SK-N-SH (cell line): ENCODE measurements around the gene PLPPR5.

Experiments
- CTCF ChIP-seq: fragments of 200-600 bp; sonication (generic); IDR thresholded peaks from 2 replicates; pipeline ENCODE4 v1.6.1; 2017; ENCODE audit warnings: antibody characterized with exemption, mild to moderate bottlenecking, moderate library complexity
- EZH2phosphoT487 ChIP-seq: fragments of 200-600 bp; sonication (generic); IDR thresholded peaks from 2 replicates; pipeline ENCODE4 v1.6.1; 2017; ENCODE audit warnings: low read depth, mixed run types, mild to moderate bottlenecking, antibody characterized with exemption, moderate library complexity, borderline replicate concordance
- GATA2 ChIP-seq: sonication (generic); formaldehyde crosslinking; IDR thresholded peaks from 2 replicates; pipeline ENCODE4 v1.5.0; 2020; ENCODE audit warnings: mild to moderate bottlenecking, missing genetic modification reagents
- JUND ChIP-seq: IDR thresholded peaks from 2 replicates; pipeline ENCODE4 v1.4.0; 2012
- MEF2A ChIP-seq: IDR thresholded peaks from 2 replicates; pipeline ENCODE4 v1.4.0; 2012; ENCODE audit warnings: low read depth, borderline replicate concordance
- NFIC ChIP-seq: IDR thresholded peaks from 2 replicates; pipeline ENCODE4 v1.4.0; 2012; ENCODE audit warnings: borderline replicate concordance
- NRF1 ChIP-seq: IDR thresholded peaks from 2 replicates; pipeline ENCODE4 v1.6.1; 2012; ENCODE audit warnings: low read depth, mild to moderate bottlenecking, low read length
- POLR2AphosphoS5 ChIP-seq: IDR thresholded peaks from 2 replicates; pipeline ENCODE4 v1.6.1; 2012; ENCODE audit warnings: low read depth, low read length
- RFX5 ChIP-seq: IDR thresholded peaks from 2 replicates; pipeline ENCODE4 v1.6.1; 2012; ENCODE audit warnings: mild to moderate bottlenecking, improper control_type of control experiment, low read length
- SMC3 ChIP-seq: IDR thresholded peaks from 2 replicates; pipeline ENCODE4 v1.6.1; 2012; ENCODE audit warnings: low read depth, low read length, improper control_type of control experiment
- TAF1 ChIP-seq: IDR thresholded peaks from 2 replicates; pipeline ENCODE4 v1.6.1; 2012; ENCODE audit warnings: low read depth, mild to moderate bottlenecking, low read length, moderate library complexity, borderline replicate concordance
- USF2 ChIP-seq: fragments of 150-350 bp; IDR thresholded peaks from 2 replicates; pipeline ENCODE4 v1.6.1; 2017; ENCODE audit warnings: antibody characterized with exemption, low read length, low read depth, borderline replicate concordance
- YY1 ChIP-seq: IDR thresholded peaks from 2 replicates; pipeline ENCODE4 v1.4.0; 2012; ENCODE audit warnings: low read depth, mild to moderate bottlenecking
- ZBTB33 ChIP-seq: IDR thresholded peaks from 2 replicates; pipeline ENCODE4 v1.4.0; 2012; ENCODE audit warnings: low read depth, borderline replicate concordance

GRCh38 chr1:98975113-98975512, 29.5 kb downstream of the PLPPR5 start:
- TF ChIP-seq CTCF (no peak), MEF2A (no peak), TAF1 (no peak), NFIC (no peak), ZBTB33 (no peak), NRF1 (no peak), EZH2phosphoT487 (no peak), GATA2 (CRISPR knock-in tag) (no peak), JUND (no peak), USF2 (no peak), SMC3 (no peak), POLR2AphosphoS5 (no peak), YY1 (no peak), RFX5 (no peak)
